HK-2 (cell line): ENCODE measurements around the gene GXYLT2.
A peak's percentile ranks its signal among the peaks of the same experiment; 100 is the strongest.
"Not testable (repeated sequence)": the region's sequence is repeated elsewhere in the genome, so short reads cannot be mapped to it uniquely, and the experiment has no call there.

ENCODE experiments used
- DNase-seq: peaks from one replicate; pipeline ENCODE4 v3.0.0-alpha.2; 2018; ENCODE audit not compliant: unreplicated experiment

The GXYLT2 gene

DNA sequence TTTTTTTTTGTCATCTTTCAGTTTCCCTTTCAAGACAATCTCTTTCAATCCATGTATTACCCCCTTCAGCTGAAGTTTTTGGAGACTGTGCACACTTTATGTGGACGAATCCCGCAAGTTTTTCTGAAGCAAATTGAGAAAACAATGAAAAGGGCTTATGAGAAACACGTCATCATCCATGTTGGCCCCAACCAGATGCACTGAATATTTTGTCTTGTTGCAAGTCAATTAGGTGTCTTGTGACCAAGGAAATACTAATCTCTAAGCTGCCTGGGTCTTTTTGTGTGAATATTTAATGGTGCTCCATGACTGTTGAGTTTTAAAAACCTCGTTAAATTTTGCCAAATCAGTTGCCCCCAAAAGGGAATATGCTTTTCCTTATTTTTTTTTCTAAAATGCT lies 87.1 kb downstream of the GXYLT2 start:
- DNase-seq, result no peak

DNA sequence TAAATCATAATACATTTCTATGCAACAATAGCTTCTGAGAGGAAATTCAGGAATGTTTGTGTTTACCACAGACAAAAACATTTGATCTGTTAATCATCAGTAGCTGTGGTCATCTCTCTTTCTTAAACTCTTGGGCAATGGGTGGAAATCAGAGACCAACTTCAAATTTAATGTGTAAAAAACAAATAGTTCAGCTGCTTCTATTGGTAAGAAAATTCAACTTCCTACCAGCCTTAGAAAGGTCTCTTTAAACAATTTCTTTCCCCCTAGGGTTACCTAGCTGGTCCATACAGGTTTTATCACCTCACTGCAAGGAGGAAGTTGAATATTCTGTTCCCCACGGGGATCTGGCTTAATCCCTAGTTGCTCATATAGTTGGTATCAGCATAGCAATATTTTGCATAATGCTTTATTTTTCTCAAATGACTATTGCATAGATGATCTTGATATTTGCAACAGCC lies 88.5 kb downstream of the GXYLT2 start:
- DNase-seq, result no peak

DNA sequence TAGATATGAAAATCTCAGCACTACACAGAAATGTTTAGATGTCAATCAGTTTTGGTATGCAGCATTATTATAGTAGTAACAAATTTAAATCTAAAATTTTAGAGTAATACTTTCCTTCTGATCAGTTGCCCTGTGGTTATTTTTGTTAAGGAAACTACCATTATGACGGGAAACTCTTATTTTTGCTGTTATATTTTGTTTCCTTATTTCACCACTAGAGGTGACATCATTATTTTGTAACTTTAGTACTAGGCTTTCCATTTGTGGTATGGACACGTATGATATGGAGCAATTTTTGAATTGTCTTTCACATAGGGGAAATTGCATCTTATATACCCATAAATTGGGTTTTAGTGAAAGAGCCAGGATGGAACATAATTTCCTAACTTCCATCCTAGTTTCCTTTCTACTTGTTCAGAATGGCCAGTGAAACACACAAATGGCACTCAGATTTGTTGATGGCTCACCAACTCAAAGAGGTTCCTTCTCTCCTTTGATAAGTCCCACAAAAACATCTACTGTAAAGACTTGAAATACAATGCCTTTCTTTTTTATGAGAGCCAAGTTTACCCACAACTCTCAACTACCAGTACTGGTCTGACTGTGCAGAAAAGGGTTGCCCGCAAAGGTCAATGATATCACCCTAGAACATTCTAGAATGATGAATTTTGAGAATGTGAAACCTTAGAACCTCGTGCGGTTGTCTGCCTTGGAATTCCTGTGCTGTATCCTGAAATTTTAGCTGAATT lies 89.4 kb downstream of the GXYLT2 start:
- no peak for DNase-seq

DNA sequence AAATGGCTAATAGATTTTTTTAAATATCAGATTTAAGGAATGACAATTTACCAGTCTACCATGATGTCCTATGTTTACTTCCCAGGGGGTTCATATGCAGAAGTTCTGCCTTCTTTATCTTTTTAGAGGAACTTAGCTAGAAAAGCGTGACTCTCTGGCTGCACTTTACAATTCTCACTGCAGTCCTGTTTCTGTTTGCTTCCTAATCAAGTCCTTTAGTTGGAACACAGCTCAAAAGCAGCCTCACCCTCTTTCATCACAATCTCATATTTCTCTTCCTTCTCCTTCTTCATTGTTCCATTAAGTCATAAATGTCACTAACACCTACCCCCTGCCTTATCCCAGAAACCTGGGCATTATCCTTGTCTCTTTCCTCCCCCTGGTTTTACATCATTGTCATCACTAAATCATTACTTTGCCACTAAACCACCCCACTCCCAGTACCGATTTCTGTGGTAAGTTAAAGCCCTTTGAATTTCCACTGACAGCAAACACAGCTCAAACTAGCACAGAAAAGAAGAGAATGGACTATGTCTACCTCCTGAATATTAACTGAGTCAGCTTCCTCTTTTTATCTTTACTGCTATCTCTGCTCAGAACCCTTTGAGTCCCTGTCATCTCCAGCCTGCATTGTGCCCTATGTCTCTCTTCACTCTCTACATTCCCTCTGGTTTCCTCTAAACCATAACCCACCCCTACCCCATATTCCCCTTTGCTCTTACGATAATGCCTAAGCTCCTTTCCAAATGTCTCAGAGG lies 94.9 kb downstream of the GXYLT2 start:
- DNase-seq, result no peak

DNA sequence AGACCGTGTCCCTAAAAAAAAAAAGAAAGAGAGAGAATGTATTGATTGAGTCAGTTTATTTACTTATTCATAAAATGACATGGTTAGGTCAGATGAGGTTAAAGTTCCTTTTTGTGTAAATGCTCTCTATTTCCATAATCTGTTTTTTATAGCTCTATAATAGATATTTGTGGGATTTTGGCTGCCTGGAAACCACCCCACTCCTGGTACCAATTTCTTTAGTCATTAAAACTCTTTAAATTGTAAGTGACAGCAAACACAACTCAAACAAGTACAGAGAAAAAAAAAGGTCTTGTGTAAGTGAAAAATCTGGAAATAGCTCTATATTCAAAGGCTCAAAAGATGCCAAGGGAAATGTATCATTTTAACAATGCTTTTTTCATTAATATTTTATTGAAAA lies 97.7 kb downstream of the GXYLT2 start:
- no peak for DNase-seq

DNA sequence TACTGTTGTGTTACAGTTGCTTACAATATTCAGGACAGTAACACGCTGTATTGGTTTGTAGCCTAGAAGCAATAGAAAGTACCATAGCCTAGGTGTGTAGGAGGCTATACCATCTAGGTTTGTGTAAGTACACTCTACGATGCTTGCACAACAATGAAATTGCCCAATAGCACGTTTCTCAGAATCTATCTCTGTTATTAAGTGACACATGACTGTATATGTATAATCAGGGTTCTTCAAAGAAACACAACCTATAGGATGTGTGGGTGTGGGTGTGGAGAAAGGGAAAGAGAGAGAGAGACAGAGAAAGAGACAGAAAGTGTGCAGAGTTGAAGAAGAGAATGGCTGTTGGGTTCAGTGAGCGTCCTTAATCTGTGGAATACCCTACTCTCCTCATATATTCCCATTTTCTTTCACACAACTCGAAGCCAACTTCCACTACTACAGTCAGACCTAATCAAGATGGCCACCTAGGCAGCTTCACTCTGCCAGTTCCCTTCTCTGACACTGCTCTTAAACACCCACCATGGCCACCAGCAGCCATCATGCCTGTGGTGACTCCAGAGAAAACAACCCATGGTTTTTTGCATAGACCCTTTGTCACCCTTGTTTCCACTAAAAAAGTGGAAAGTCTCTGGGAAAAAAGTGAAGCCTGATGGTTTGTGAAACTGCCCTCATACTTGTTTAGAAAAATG lies 103.0 kb downstream of the GXYLT2 start:
- no peak for DNase-seq

DNA sequence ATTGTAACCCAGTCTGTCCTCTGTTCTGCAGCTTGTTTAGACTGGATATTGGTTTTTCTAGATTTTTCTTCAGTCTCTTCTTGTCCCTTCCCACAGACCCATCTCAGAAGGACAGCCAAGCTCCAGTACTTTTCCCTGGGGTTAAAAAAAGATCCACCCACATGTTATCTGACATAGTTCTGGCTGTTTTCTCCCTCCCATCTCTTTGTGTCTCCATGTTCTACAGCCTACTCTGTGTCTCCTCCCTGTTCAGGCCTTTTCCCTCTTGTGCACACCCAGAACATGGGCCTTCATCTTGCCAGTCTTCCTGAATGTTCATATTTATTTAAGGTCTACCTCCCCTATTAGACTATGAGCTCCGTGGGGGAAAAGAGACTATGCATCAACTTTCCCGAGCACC lies 103.7 kb downstream of the GXYLT2 start:
- DNase-seq, result no peak

DNA sequence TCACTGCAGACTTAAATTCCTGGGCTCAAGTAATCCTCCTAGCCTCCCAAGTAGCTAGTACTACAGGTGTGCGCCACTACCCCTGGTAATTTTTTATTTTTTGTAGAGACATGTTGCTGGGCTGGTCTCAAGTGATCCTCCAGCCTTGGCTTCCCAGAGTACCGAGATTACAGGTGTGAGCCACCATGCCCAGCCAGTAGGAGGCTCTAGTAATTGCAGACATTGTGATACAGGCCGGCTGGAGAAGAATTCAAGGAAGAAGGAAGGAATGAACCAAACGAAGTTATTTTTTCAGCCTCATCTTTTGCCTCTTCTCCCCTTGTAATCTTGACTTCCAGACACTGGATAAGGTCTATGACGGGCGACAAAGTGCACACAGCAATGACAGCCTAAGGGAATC lies 105.5 kb downstream of the GXYLT2 start:
- no peak for DNase-seq

DNA sequence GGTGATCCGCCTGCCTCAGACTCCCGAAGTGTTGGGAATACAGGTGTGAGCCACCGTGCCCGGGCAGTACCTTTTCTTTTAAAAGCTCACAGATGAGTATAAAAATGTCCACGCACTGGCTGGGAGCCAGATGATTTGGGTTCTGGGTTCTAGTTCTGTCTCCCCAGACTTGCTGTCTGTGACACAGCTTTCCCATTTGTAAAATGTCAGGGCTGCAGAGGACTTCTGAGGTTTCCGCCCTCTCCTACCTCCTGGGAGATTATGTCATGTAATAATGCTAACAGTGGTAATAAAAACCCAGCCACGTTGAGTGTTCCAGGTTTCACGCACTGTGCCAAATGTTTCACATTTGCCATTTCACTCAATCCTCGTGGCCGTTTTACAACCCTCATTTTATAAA lies 107.5 kb downstream of the GXYLT2 start:
- DNase-seq, result no peak

DNA sequence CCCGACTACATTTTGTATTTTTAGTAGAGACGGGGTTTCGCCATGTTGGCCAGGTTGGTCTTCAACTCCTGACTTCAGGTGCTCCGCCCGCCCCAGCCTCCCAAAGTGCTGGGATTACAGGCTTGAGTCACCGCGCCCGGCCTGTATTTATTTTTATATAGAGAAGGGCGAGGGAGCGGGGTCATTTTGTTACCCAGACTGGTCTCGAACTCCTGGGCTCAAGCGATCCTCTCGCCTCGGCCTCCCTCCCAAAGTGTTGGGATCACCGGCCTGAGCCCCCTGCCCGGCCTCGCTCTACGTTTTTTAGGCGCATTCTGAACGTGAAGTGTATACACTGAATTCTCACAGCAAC lies 108.3 kb downstream of the GXYLT2 start:
- no peak for DNase-seq

DNA sequence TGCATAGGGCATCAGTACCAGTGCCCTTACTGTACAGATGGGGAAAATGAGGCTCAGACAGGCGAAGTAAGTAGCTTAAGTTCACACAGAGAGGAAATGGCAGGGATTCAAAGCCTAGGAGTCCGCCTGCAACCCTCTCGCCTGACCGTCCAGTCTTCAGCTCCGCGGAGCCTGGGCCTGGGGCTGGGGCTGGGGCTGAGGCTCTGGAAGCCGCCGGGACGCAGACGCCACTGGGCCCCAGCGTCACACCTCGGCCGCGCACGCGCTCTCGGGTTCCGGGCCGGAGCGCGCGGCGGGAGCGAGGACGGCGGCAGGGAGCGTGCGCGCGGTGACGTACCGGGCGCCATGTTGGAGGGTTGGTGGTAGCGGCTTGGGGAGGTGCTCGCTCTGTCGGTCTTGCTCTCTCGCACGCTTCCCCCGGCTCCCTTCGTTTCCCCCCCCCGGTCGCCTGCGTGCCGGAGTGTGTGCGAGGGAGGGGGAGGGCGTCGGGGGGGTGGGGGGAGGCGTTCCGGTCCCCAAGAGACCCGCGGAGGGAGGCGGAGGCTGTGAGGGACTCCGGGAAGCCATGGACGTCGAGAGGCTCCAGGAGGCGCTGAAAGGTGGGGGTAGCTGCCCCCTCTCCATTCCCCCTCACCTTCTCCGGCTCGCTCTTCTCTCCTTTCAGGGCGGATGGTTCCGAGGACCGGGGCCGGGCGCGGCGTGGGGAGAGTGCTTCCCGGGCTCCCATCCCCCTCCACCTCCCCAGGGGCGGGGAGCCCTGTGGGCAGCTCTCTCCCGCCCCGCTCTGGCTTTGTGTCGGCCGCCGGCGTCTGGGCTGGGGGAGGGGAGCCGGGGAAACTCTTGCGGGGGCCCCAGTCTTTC lies 108.9 kb downstream of the GXYLT2 start, which contains the start of gene PPP4R2:
Gene PPP4R2, plus strand, starts transcription at position 339 of the 861 bp plus-strand sequence. Its CDS starts 227 bp downstream, at position 566.
- DNase-seq, result peak; percentile 85

DNA sequence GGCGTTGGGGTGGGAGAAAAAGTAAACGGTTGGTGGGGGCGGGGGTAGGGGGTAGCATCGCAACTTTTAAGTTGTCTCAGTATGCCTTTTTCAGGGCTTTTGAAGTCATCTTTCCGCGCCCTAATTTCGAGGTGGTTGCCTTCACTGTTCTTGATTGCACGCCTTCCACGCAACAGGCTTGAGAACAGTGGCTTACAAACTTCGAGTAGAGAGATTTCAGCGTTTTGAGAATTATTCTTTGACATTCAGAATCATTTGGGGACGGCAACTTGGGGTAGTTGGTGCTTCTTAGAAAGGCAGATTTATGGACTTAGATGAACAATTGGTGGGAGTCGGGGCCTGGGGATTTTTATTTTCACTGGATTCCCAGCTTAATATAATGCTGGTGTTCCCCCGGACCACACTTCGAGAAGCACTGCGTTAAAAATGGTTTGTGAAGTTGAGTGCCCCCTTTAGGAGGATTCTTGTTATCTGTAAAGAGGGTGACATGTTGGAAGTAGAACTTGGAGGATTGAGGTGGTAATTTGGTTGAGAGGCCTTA lies 109.6 kb downstream of the GXYLT2 start:
- DNase-seq, result peak; percentile 8

DNA sequence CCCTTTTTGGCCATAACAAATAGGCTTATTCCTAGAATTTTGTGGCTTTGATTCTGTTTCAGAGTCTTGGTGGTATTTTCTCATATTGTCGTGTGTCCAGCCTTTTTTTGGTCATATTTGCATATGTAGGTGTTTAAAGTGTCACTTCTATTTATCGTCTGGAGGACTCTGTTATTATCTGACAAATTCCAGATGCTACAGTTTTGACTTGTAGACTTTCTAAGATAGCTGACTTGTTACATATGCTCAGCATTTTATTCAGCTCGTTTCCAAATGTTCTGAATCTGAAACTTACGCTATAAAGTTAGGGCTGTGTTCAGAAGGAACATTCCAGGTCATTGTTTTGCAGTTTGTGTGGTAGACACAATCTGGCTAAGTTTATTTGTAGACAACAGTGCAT lies 110.6 kb downstream of the GXYLT2 start:
- DNase-seq, result no peak

DNA sequence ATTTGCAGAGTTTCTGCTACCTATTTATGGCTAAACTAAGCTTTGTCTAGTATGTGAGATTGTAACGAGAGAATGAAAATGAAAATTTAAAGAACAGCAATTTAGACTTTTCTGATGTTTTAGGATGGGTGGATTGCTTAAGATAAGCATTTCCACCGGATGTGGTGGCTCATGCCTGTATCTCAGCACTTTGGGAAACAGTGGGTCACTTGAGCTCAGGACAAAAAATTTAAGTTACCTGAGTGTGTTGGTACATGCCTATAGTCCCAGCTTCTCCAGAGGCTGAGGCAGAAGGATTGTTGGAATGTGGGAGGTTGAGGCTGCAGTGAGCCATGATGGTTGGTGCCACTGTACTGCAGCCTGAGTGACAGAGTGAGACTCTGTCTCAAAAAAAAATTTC lies 112.1 kb downstream of the GXYLT2 start:
- DNase-seq, result no peak

DNA sequence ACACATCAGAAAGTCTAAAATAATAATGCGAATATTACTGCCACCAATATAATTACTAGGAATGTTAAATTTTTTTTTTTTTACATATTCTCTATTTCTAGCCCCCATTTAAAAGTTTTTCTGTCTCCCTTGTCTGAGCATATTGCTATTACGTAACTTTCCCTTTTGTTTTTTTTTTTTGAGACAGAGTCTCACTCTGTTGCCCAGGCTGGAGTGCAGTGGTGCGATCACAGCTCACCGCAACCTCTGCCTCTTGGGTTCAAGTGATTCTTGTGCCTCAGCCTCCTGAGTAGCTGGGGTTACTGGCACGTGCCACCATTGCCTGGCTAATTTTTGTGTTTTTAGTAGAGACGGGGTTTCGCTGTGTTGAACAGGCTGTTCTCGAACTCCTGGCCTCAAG lies 115.2 kb downstream of the GXYLT2 start:
- DNase-seq, result not testable (repeated sequence)

DNA sequence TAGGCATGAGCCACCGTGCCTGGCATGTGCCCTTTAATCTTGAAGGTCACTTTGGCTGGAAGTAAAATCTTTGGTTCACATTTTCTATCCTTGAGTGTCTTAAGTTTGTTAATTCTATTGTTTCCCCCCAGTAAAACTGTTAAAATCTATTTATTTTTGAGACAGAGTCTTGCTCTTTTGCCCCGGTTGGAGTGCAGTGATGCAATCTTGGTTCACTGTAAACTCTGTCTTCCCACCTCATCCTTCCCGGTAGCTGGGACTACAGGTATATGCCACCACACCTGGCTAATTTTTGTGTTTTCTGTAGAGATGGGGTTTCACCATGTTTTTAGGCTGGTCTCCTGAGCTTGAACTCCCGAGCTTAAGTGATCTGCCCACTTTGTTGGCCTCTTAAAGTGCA lies 116.5 kb downstream of the GXYLT2 start:
- no peak for DNase-seq

DNA sequence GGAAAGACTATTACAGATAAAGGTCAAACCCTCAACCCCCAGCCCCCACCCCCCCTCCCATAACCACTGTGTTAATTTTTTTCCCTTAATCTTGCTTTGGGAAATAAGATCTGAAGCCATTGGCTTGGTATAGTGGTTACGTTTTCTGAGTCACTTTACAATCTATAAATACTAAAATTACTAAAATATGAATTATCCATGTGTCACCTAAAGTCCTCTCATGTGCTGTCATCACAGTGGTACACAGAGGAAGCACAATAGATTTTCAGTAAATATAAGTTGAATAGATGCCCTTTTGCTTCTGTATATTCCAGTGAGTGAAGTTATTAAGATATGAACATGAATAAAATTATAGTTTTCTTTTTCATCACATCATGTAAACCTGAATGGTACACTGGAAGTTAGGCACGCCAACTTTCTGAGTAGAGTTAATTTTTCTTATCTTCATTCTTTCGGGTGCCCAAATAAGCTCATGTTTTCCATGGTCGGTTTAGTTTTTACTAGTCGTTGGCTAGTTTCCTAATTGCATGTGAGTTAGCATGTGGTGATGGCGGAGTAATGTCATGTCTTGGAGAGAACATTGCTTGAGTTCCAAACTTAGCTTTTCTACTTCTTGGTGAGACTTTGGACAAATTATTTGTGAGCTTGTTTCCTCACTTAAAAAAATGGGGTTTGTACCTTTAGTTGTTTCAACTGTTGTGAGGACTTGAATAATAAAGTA lies 120.3 kb downstream of the GXYLT2 start:
- no peak for DNase-seq

DNA sequence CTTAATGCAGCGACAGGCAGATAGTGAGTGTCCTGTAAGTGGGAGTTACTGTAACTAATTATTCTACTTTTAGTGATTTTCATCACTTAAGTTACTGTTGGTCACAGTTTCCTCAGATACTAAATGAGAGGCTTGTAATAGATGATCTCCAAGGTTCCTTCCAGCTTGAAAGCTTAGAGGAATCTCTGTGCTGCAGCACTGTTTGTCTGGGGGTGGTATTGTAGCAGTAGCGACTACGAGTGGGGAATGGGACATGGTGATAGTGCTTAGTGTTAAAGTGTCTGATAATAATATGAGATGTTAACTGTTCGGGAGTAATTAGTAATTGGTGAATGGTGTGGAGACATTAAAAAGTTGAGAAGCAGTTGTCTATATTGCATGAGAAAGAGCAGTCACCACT lies 121.2 kb downstream of the GXYLT2 start:
- no peak for DNase-seq

DNA sequence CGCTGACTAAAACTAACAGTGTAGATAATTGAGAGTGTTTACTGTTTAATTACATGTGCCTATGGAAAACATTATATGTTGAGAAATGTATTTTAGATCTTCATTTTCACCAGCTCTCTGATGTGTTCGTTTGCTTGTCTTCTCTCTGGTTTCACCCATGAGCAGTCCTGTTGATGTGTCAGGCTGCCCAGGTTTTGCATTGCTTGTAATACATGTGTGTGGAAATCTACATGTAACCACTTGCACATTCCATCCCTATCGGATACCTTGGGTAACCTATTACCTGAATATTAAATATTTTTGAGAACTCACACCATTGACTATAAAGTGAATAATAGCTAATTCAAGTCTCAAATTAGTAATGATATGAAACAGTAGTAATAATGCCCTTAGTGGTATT lies 121.9 kb downstream of the GXYLT2 start:
- DNase-seq, result no peak

DNA sequence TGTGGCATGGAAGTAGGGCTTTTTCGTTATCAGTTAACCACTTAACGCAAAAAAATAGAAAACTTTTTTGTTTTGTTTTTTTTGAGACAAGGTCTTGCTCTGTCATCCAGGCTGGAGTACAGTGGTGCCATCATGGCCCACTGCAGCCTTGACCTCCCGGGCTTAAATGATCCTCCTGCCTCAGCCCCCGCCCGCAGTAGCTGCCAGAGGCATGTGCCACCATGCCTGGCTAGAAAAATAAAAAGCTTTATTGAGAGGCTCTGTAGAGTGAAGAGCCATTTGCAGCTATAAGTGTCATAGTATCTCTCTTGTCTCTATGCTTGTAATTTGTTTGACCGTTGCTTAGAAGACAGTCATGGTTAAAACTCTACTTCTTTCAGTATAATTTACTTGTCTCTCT lies 122.3 kb downstream of the GXYLT2 start:
- no peak for DNase-seq

DNA sequence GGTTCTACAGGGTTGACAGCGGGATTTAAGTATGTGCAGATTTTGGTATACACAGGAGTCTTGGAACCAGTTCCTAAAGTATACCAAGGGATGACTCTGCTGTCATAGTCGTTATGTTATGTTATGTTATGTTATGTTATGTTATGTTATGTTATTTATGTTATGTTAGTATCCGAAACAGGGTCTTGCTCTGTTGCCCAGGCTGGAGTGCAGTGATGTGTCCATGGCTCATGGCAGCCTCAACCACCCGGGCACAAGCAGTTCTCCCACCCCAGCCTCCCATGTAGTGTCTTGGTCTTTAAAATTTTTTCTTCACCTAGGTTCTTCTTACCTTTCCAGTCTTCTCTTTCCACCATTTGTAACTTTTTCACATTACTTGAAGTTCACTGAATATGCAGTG lies 130.5 kb downstream of the GXYLT2 start:
- DNase-seq, result no peak
